ENCODE results near the gene ZIC2. TPM values are rescaled to one million over a fixed set of nuclear protein-coding genes. Genes with fewer than 3 reads are reported as not detected.

Gene ZIC2
- total RNA-seq, 1 experiment from 2014 or later: 2.2 TPM

DNA sequence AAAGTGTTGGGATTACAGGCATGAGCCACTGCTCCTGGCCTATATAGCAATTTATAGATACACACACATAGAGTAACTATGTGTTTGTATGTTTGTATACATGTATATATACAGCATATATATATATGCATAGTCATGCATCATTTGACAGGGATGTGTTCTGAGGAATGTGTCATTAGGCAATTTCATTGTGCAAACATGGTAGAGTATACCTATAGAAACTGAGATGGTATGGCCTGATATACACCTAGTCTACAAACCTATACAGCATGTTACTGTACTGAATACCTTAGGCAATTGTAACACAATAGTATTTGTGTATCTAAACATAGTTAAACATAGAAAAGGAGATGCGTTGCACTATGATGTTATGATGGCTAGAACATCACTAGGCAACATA is 54.4 kb downstream of the ZIC2 start:
- in situ Hi-C loops (cut with HindIII; ENCODE audit: low pct_unique_long_range_greater_than_20kb, low sequenced_read_pairs): no loop called here

More for the DNA sequence above, 54.4 kb downstream of the ZIC2 start:
- DNase-seq (ENCODE audit: low read depth, low spot score): no peak

Other genes with a start within 250 kb of the ZIC2 start
- 2.7 and 2.8 TPM in 2 replicates for gene ZIC5, start 10.0 kb upstream of the ZIC2 start, total RNA-seq (2014; rRNA removed; shearing (Covaris generic))
- gene PCCA, start 107.3 kb downstream of the ZIC2 start, total RNA-seq (2014; rRNA removed; shearing (Covaris generic)): 9.7 and 12.4 TPM in 2 replicates